GM12891 (cell line): ENCODE measurements around the gene ATP1B1. TPM values are rescaled to one million over a fixed set of nuclear protein-coding genes. Genes with fewer than 3 reads are reported as not detected.
A peak's percentile ranks its signal among the peaks of the same experiment; 100 is the strongest.

Source experiments
- DNase-seq: peaks from one replicate; pipeline ENCODE4 v3.0.0; 2011; ENCODE audit warnings: low spot score; ENCODE audit not compliant: insufficient read length
- FAIRE-seq: peaks from 2 replicates; lab custom pipeline; 2011; peaks lifted over from hg19 to GRCh38; lab: Jason Lieb, UNC
- PAX5 ChIP-seq: IDR thresholded peaks from 2 replicates; pipeline ENCODE4 v1.6.1; 2011; ENCODE audit warnings: low read length, moderate library complexity, mild to moderate bottlenecking; ENCODE audit not compliant: insufficient read depth, severe bottlenecking
- POLR2A ChIP-seq: IDR thresholded peaks from 2 replicates; pipeline ENCODE4 v1.6.1; 2011; ENCODE audit warnings: low read depth, low read length, control low read depth
- POLR2AphosphoS5 ChIP-seq: IDR thresholded peaks from 2 replicates; pipeline ENCODE4 v1.6.1; 2011; ENCODE audit warnings: low read depth, low read length, control low read depth
- POU2F2 ChIP-seq: IDR thresholded peaks from 2 replicates; pipeline ENCODE4 v1.6.1; 2011; ENCODE audit warnings: low read depth, mild to moderate bottlenecking, control low read depth, low read length, moderate library complexity
- SPI1 ChIP-seq: IDR thresholded peaks from 2 replicates; pipeline ENCODE4 v1.6.1; 2011; ENCODE audit warnings: low read depth, low read length, control low read depth
- TAF1 ChIP-seq: IDR thresholded peaks from 2 replicates; pipeline ENCODE4 v1.6.1; 2011; ENCODE audit warnings: low read depth, low read length, control low read depth
- polyA plus RNA-seq: library from polyadenylated mRNA; unstranded; fragments of >200 nt; gene quantifications from one replicate; pipeline ENCODE4 v1.2.1, GENCODE V29; 2012; ENCODE audit warnings: low read depth, missing spikeins, inconsistent platforms; ENCODE audit not compliant: missing spikeins

The ATP1B1 gene
- polyA plus RNA-seq: 14.9 TPM

- TF ChIP-seq PAX5 (no peak), POLR2A (peak; percentile 83), TAF1 (no peak; the same call in 1 of the 2 replicates), SPI1 (no peak), POU2F2 (0 out of 2 replicates have a peak, but pooled peaks have one; percentile 23), POLR2AphosphoS5 (peak; percentile 60; the same call in 1 of the 2 replicates)
- DNase-seq: peak; percentile 89
- FAIRE-seq: peak; percentile 87
These were observed at the start of gene ATP1B1 for GRCh38 chr1:169106095-169106920. Gene ATP1B1 (plus strand): TSS chr1:169106690. CDS start chr1:169106830, 140 bp downstream.

DNA sequence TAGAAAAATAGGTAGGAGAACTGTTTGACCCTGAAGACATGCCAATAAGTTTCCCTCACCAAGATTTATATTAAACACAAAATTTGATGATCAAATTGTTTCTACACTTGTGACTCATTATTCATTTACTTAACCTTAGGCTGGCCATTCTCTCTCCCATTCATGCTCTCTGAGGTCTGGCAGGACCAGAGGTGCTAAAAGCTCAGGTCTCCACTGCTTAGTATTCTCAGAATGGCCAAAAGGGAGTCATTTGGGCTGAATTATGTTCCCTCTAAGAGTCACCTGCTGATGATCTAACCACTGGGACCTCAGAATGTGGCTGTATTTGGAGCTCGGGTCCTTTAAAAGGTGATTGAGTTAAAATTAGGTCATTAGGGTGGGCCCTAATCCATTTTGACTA is 47.1 kb upstream of the ATP1B1 start:
- no peak for DNase-seq
- no peak for FAIRE-seq
- TF ChIP-seq SPI1 (no peak), POU2F2 (no peak), POLR2A (no peak), TAF1 (no peak), PAX5 (no peak), POLR2AphosphoS5 (no peak)

- FAIRE-seq (no peak), DNase-seq (no peak)
- TF ChIP-seq TAF1 (no peak), PAX5 (no peak), POLR2AphosphoS5 (no peak), POLR2A (no peak), POU2F2 (no peak)
These were observed 46.3 kb upstream of the ATP1B1 start for GRCh38 chr1:169060043-169060722.

DNA sequence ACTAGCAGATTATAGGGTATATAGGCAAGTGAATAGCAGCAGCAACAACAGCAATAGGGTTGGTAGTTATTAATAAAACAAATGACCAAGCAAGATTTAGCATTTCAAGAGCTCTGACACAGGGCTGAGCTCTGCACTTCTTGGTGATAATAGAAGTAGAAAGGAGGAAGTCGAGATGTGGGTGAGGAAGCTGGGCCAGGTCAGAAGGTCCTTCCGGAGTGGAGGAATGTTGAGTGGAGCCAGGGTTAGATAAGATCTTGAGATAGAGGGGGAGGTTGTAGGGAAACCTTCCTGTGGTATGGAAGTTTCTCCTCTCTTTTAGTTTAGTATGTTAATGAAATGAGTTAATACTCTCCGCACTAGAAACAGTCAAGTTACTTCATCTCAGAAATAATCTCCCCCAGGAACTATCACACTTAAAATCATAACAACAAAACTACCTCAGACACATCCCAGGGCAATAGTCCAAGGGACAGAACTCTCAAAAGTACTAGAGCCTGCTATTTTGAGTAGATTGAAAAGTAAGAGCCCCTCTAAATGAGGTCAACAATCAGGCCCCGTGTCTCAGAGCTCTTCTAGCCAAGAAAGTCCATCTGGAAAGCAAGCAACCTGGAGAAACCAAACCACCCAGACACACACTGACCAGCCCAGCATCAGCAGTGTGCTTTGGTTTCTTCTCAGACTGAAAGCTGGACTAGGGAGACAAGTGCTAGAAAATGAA is 45.4 kb upstream of the ATP1B1 start:
- FAIRE-seq (no peak), DNase-seq (no peak)
- TF ChIP-seq POLR2AphosphoS5 (no peak), POU2F2 (no peak), PAX5 (no peak), POLR2A (no peak), TAF1 (no peak), SPI1 (no peak)

- DNase-seq (no peak), FAIRE-seq (no peak)
These were observed 44.3 kb upstream of the ATP1B1 start for GRCh38 chr1:169062152-169062551.

DNA sequence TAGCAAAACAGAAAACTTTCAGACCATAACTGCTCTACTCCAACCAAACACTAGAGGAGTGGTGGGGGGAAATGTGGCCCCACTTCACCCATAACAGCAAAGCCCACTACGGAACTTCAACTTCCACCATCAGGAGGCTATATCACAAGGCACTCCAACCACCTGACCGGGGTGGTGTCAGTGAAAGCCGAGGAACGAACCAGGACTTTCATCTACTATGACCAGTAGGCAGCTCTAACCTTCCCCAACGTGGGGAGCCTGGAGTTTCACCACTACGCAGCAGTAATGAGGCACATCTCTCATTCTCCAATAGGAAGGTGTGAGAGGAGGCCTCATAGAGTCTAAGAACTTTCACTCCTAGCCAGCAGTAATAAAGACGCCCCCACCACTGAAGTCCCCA is 42.4 kb upstream of the ATP1B1 start:
- TF ChIP-seq TAF1: no peak
- no peak for TF ChIP-seq SPI1
- no peak for TF ChIP-seq POU2F2
- TF ChIP-seq PAX5: no peak
- TF ChIP-seq POLR2AphosphoS5: no peak
- no peak for TF ChIP-seq POLR2A
- FAIRE-seq: no peak
- DNase-seq: no peak

More at GRCh38 chr1:169062152-169062551, 44.3 kb upstream of the ATP1B1 start:
- TF ChIP-seq POU2F2 (no peak), TAF1 (no peak), POLR2AphosphoS5 (no peak), POLR2A (no peak)

GRCh38 chr1:169070547-169070946 is 35.9 kb upstream of the ATP1B1 start:
- TF ChIP-seq POU2F2 (no peak), SPI1 (no peak), POLR2A (no peak), PAX5 (no peak), TAF1 (no peak), POLR2AphosphoS5 (no peak)
- no peak for FAIRE-seq
- no peak for DNase-seq

GRCh38 chr1:169070958-169071357 is 35.5 kb upstream of the ATP1B1 start:
- TF ChIP-seq POU2F2 (no peak), PAX5 (no peak), SPI1 (no peak), POLR2A (no peak), POLR2AphosphoS5 (no peak), TAF1 (no peak)
- no peak for FAIRE-seq
- DNase-seq: no peak
